Parathyroid adenoma (tissue), 2 donors: ENCODE data around the gene GUCA1C.

Experiments
- H2AFZ ChIP-seq: fragments of 300-600 bp; sonication (generic); one replicate; pipeline ENCODE4 v1.7.0; 2017; ENCODE audit warnings: antibody characterized with exemption, mild to moderate bottlenecking
- H3K27ac ChIP-seq: fragments of 300-600 bp; sonication (generic); one replicate; pipeline ENCODE4 v1.7.0; 2017
- H3K27me3 ChIP-seq: fragments of 300-600 bp; sonication (generic); one replicate; pipeline ENCODE4 v1.7.0; 2017; ENCODE audit warnings: low read length; ENCODE audit not compliant: control insufficient read depth, insufficient read depth
- H3K36me3 ChIP-seq: fragments of 300-600 bp; sonication (generic); one replicate; pipeline ENCODE4 v1.7.0; 2017; ENCODE audit warnings: low read length; ENCODE audit not compliant: control insufficient read depth, insufficient read depth
- H3K4me1 ChIP-seq: fragments of 300-600 bp; sonication (generic); one replicate; pipeline ENCODE4 v1.7.0; 2017; ENCODE audit warnings: control low read depth
- H3K4me2 ChIP-seq: fragments of 300-600 bp; sonication (generic); one replicate; pipeline ENCODE4 v1.7.0; 2017; ENCODE audit warnings: low read length
- H3K4me3 ChIP-seq: fragments of 300-600 bp; sonication (generic); one replicate; pipeline ENCODE4 v1.7.0; 2017; ENCODE audit warnings: low read depth, low read length
- H3K79me2 ChIP-seq: fragments of 300-600 bp; sonication (generic); one replicate; pipeline ENCODE4 v1.7.0; 2017; ENCODE audit warnings: control low read depth
- H3K9ac ChIP-seq: fragments of 300-600 bp; sonication (generic); one replicate; pipeline ENCODE4 v1.7.0; 2017; ENCODE audit warnings: mild to moderate bottlenecking
- H3K9me3 ChIP-seq: fragments of 300-600 bp; sonication (generic); one replicate; pipeline ENCODE4 v1.7.0; 2017; ENCODE audit warnings: low read length; ENCODE audit not compliant: control insufficient read depth
- TF ChIP-seq, protein P1 (sequence below): fragments of 300-600 bp; sonication (generic); IDR thresholded peaks from one replicate; pipeline ENCODE4 v1.7.0; 2017; ENCODE audit warnings: antibody characterized with exemption, mild to moderate bottlenecking
- donor health status: primary hyperparathyroidism.

Gene GUCA1C

GRCh38 chr3:108973019-108973418, 19.3 kb upstream of the GUCA1C start:
- TF ChIP-seq, protein P1, sequence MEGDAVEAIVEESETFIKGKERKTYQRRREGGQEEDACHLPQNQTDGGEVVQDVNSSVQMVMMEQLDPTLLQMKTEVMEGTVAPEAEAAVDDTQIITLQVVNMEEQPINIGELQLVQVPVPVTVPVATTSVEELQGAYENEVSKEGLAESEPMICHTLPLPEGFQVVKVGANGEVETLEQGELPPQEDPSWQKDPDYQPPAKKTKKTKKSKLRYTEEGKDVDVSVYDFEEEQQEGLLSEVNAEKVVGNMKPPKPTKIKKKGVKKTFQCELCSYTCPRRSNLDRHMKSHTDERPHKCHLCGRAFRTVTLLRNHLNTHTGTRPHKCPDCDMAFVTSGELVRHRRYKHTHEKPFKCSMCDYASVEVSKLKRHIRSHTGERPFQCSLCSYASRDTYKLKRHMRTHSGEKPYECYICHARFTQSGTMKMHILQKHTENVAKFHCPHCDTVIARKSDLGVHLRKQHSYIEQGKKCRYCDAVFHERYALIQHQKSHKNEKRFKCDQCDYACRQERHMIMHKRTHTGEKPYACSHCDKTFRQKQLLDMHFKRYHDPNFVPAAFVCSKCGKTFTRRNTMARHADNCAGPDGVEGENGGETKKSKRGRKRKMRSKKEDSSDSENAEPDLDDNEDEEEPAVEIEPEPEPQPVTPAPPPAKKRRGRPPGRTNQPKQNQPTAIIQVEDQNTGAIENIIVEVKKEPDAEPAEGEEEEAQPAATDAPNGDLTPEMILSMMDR: no peak
- Histone ChIP-seq H3K4me3 (no peak overlapping the region), H2AFZ (no peak overlapping the region), H3K4me1 (no peaks in the 10 kb centered on the region), H3K27me3 (no peaks in the 10 kb centered on the region), H3K27ac (no peak overlapping the region), H3K79me2 (no peaks in the 10 kb centered on the region), H3K36me3 (no peaks in the 10 kb centered on the region), H3K9me3 (no peaks in the 10 kb centered on the region), H3K9ac (no peak overlapping the region), H3K4me2 (no peak overlapping the region)

DNA sequence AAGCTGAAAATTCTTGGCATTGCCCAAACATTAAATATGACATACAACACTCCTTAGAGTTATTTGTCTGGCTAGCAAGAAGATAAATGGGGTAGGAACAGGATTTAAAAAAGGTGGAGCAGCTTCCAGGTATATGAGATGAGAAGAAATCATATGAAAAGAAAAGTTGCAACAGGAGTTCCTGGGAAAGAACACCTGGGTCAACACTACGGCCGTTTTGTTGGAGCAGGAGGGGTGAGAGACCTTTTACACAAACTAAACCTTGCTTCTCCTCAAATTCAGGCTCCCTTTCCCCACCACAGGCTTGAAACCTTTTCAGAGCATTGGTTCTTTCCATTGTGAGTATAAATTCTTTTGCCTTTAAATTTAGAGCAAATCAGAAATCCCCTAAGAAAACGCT, 18.8 kb upstream of the GUCA1C start:
- Histone ChIP-seq H3K4me3 (no peak overlapping the region), H3K27ac (no peak overlapping the region), H3K27me3 (no peaks in the 10 kb centered on the region), H3K9ac (no peak overlapping the region), H3K79me2 (no peaks in the 10 kb centered on the region), H2AFZ (no peak overlapping the region), H3K9me3 (no peaks in the 10 kb centered on the region), H3K4me2 (no peak overlapping the region), H3K36me3 (no peaks in the 10 kb centered on the region), H3K4me1 (no peaks in the 10 kb centered on the region)
- TF ChIP-seq, protein P1: no peak

DNA sequence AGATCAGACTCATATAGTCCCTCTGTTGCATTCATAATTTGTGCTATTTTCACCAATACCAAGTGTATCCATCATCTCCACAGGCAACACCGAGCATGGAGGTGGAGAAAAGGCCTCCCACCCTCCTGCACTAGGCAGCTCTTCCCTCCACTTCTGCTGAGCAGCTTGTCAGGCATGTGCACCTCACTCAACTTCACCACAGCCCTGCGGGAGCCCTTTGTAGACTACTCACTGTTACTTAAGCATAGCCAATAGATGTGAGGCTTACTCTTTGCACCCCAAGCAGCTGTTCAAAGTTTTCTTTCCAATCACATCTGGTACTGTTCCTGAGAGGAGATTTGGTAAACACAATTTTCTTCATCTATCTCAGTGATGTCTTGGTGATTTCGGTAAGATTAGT, 16.9 kb upstream of the GUCA1C start:
- no peaks in the 10 kb centered on the region for H3K4me1 ChIP-seq
- no peak overlapping the region for H3K27ac ChIP-seq
- H3K4me2 ChIP-seq: no peak overlapping the region
- no peak overlapping the region for H3K4me3 ChIP-seq
- H3K9ac ChIP-seq: no peak overlapping the region
- no peaks in the 10 kb centered on the region for H3K27me3 ChIP-seq
- H3K36me3 ChIP-seq: no peaks in the 10 kb centered on the region
- no peaks in the 10 kb centered on the region for H3K79me2 ChIP-seq
- TF ChIP-seq, protein P1: no peak
- no peaks in the 10 kb centered on the region for H3K9me3 ChIP-seq
- no peak overlapping the region for H2AFZ ChIP-seq

GRCh38 chr3:108966773-108967172, 13.1 kb upstream of the GUCA1C start:
- Histone ChIP-seq H3K4me2 (no peak overlapping the region), H3K79me2 (no peaks in the 10 kb centered on the region), H2AFZ (no peak overlapping the region), H3K27me3 (no peaks in the 10 kb centered on the region), H3K9me3 (no peaks in the 10 kb centered on the region), H3K9ac (no peak overlapping the region), H3K4me1 (no peaks in the 10 kb centered on the region), H3K4me3 (no peak overlapping the region), H3K27ac (no peak overlapping the region), H3K36me3 (no peaks in the 10 kb centered on the region)
- TF ChIP-seq, protein P1: no peak

- Histone ChIP-seq H3K4me2 (no peak overlapping the region), H3K9me3 (no peaks in the 10 kb centered on the region), H2AFZ (no peak overlapping the region), H3K9ac (no peak overlapping the region), H3K36me3 (no peaks in the 10 kb centered on the region), H3K4me1 (no peaks in the 10 kb centered on the region), H3K27ac (no peak overlapping the region), H3K4me3 (no peak overlapping the region), H3K79me2 (no peaks in the 10 kb centered on the region), H3K27me3 (no peaks in the 10 kb centered on the region)
- TF ChIP-seq, protein P1: no peak
These were observed 5.3 kb upstream of the GUCA1C start for GRCh38 chr3:108959017-108959416.
